H9 (cell line): ENCODE results near the gene PJA2. TPM values are rescaled to one million over a fixed set of nuclear protein-coding genes. Genes with fewer than 3 reads are reported as not detected.

Source experiments
- DNase-seq: peaks from one replicate; pipeline ENCODE4 v3.0.0-alpha.2; 2017
- H2AFZ ChIP-seq: one replicate; pipeline ENCODE4 v1.6.1; 2013; ENCODE audit warnings: mild to moderate bottlenecking, low read length, control low read depth, moderate library complexity
- H2AK5ac ChIP-seq: 2 replicates; pipeline ENCODE4 v1.6.1; 2013; ENCODE audit warnings: low read length, control low read depth, mixed read lengths; ENCODE audit not compliant: insufficient read length
- H2BK120ac ChIP-seq: one replicate; pipeline ENCODE4 v1.6.1; 2013; ENCODE audit warnings: low read depth, mild to moderate bottlenecking, low read length, control low read depth, inconsistent platforms; ENCODE audit not compliant: poor library complexity, severe bottlenecking
- H2BK12ac ChIP-seq: 2 replicates; pipeline ENCODE4 v1.6.1; 2013; ENCODE audit warnings: low read length, control low read depth, mixed read lengths, low read depth; ENCODE audit not compliant: insufficient read length
- H2BK15ac ChIP-seq: 2 replicates; pipeline ENCODE4 v1.6.1; 2013; ENCODE audit warnings: low read depth, low read length, control low read depth
- H2BK20ac ChIP-seq: one replicate; pipeline ENCODE4 v1.6.1; 2013; ENCODE audit warnings: low read depth, mild to moderate bottlenecking, low read length, control low read depth, inconsistent platforms; ENCODE audit not compliant: poor library complexity, severe bottlenecking
- H2BK5ac ChIP-seq: 2 replicates; pipeline ENCODE4 v1.6.1; 2013; ENCODE audit warnings: low read length, control low read depth, mixed read lengths; ENCODE audit not compliant: insufficient read length
- H3K14ac ChIP-seq: 2 replicates; pipeline ENCODE4 v1.6.1; 2013; ENCODE audit warnings: low read length, control low read depth; ENCODE audit not compliant: insufficient read depth
- H3K18ac ChIP-seq: 2 replicates; pipeline ENCODE4 v1.6.1; 2013; ENCODE audit warnings: low read depth, mild to moderate bottlenecking, mixed read lengths, low read length, control low read depth; ENCODE audit not compliant: insufficient read length
- H3K23ac ChIP-seq: 2 replicates; pipeline ENCODE4 v1.6.1; 2013; ENCODE audit warnings: low read length, control low read depth, mixed read lengths, low read depth; ENCODE audit not compliant: insufficient read length
- H3K23me2 ChIP-seq: 2 replicates; pipeline ENCODE4 v1.6.1; 2013; ENCODE audit warnings: low read depth, mild to moderate bottlenecking, mixed read lengths, low read length, control low read depth; ENCODE audit not compliant: insufficient read length, poor library complexity, severe bottlenecking
- H3K27ac ChIP-seq: 2 replicates; pipeline ENCODE4 v1.5.1; 2013; ENCODE audit warnings: low read length, control low read depth, mixed read lengths, low read depth; ENCODE audit not compliant: insufficient read length
- H3K27me3 ChIP-seq: 2 replicates; pipeline ENCODE4 v1.6.1; 2013; ENCODE audit warnings: low read length, control low read depth, inconsistent platforms; ENCODE audit not compliant: insufficient read depth
- H3K4ac ChIP-seq: 2 replicates; pipeline ENCODE4 v1.6.1; 2013; ENCODE audit warnings: low read depth, mild to moderate bottlenecking, control low read depth, inconsistent platforms, low read length, moderate library complexity
- H3K4me1 ChIP-seq: 2 replicates; pipeline ENCODE4 v1.6.1; 2013; ENCODE audit warnings: low read length, control low read depth, inconsistent platforms; ENCODE audit not compliant: insufficient read depth
- H3K4me2 ChIP-seq: 2 replicates; pipeline ENCODE4 v1.6.1; 2013; ENCODE audit warnings: low read length, control low read depth, mixed read lengths; ENCODE audit not compliant: insufficient read length, insufficient read depth
- H3K56ac ChIP-seq: 2 replicates; pipeline ENCODE4 v1.6.1; 2013; ENCODE audit warnings: low read depth, mild to moderate bottlenecking, mixed read lengths, low read length, control low read depth; ENCODE audit not compliant: insufficient read length
- H3K79me1 ChIP-seq: 2 replicates; pipeline ENCODE4 v1.6.1; 2013; ENCODE audit warnings: low read depth, mild to moderate bottlenecking, moderate library complexity, low read length, control low read depth, inconsistent platforms; ENCODE audit not compliant: insufficient read depth, poor library complexity, severe bottlenecking
- H3K79me2 ChIP-seq: 2 replicates; pipeline ENCODE4 v1.6.1; 2013; ENCODE audit warnings: low read length, control low read depth, inconsistent platforms; ENCODE audit not compliant: insufficient read depth
- H3K9ac ChIP-seq: 2 replicates; pipeline ENCODE4 v1.6.1; 2013; ENCODE audit warnings: low read length, control low read depth, mixed read lengths; ENCODE audit not compliant: insufficient read length; ENCODE audit errors: extremely low read depth
- H3K9me3 ChIP-seq: one replicate; pipeline ENCODE4 v1.6.1; 2013; ENCODE audit warnings: low read depth, low read length, inconsistent platforms; ENCODE audit not compliant: control insufficient read depth
- H3T11ph ChIP-seq: one replicate; pipeline ENCODE4 v1.6.1; 2013; ENCODE audit warnings: mild to moderate bottlenecking, low read length, control low read depth, inconsistent platforms
- H4K20me1 ChIP-seq: one replicate; pipeline ENCODE4 v1.6.1; 2013; ENCODE audit not compliant: control insufficient read depth, insufficient read length, insufficient read depth
- H4K5ac ChIP-seq: 2 replicates; pipeline ENCODE4 v1.6.1; 2013; ENCODE audit warnings: low read depth, mild to moderate bottlenecking, mixed read lengths, low read length, control low read depth; ENCODE audit not compliant: insufficient read length
- H4K8ac ChIP-seq: replicated peaks from 2 replicates; pipeline ENCODE4 v1.6.1; 2013; ENCODE audit warnings: low read length, control low read depth, mixed read lengths, low read depth; ENCODE audit not compliant: insufficient read length
- H4K91ac ChIP-seq: 2 replicates; pipeline ENCODE4 v1.6.1; 2013; ENCODE audit warnings: low read depth, mild to moderate bottlenecking, moderate library complexity, mixed read lengths, low read length, control low read depth; ENCODE audit not compliant: insufficient read length
- H3K27ac Mint-ChIP-seq, 3 experiments: 2 replicates in 2 of 3; 3 replicates in 1 of 3; pipeline ENCODE4 v1.8.0; 2020 to 2021; ENCODE audit warnings: mixed read lengths in 3 of 3, mild to moderate bottlenecking in 1 of 3, moderate library complexity in 1 of 3
- H3K27me3 Mint-ChIP-seq: 2 replicates; pipeline ENCODE4 v1.8.0; 2021; ENCODE audit warnings: low read depth, mild to moderate bottlenecking, moderate library complexity, mixed read lengths
- H3K36me3 Mint-ChIP-seq, 3 experiments: 2 replicates in 2 of 3; 3 replicates in 1 of 3; pipeline ENCODE4 v1.8.0; 2020 to 2021; ENCODE audit warnings: low read depth in 3 of 3, mixed read lengths in 3 of 3; ENCODE audit not compliant: insufficient read depth in 1 of 3
- H3K4me1 Mint-ChIP-seq, 2 experiments: 2 replicates each; pipeline ENCODE4 v1.8.0; 2020; ENCODE audit warnings: mixed read lengths in 2 of 2
- H3K4me3 Mint-ChIP-seq, 2 experiments: 2 replicates in 1 of 2; 3 replicates in 1 of 2; pipeline ENCODE4 v1.8.0; 2020 to 2021; ENCODE audit warnings: mild to moderate bottlenecking in 2 of 2, mixed read lengths in 2 of 2, moderate library complexity in 1 of 2
- H3K9me3 Mint-ChIP-seq, 2 experiments: 2 replicates in 1 of 2; 3 replicates in 1 of 2; pipeline ENCODE4 v1.8.0; 2020; ENCODE audit warnings: mild to moderate bottlenecking in 2 of 2, mixed read lengths in 2 of 2, moderate library complexity in 1 of 2
- total RNA-seq: library from RNA; stranded (reverse); gene quantifications from 2 replicates; pipeline ENCODE4 v1.2.1, GENCODE V29; 2021
- TF ChIP-seq, protein P1 (sequence below): fragments of 200-600 bp; sonication (generic); conservative IDR thresholded peaks from 3 replicates; pipeline ENCODE4 v1.8.0; 2021; ENCODE audit warnings: antibody characterized with exemption, mild to moderate bottlenecking

Gene PJA2
- total RNA-seq, 1 experiment from 2014 or later = 41.5 TPM

DNA sequence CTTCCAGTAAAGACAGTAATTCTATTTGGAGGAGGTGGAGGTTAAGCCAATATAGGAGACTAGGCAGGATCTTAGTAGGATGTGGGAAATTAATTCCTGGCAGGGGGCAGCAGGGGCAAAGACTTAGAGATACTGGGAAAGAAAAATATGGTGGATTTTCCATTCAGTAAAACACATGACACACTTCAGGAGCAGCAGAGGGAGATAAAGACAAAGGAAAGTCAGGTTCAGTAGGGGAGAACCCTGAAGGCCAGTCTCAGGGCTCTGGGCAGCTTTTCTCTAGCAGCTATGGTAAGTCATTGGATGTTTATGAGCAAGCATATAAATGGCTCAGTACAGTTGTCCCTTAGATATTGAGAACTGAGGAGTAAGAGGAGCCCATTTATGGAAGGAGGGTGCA, 105.5 kb downstream of the PJA2 start:
- Histone ChIP-seq H3K4me2 (no peak overlapping the region), H2BK12ac (no peak overlapping the region), H2BK15ac (no peak overlapping the region), H2BK120ac (no peak overlapping the region), H3K18ac (no peak overlapping the region), H4K91ac (no peak overlapping the region), H3K14ac (no peak overlapping the region), H2BK20ac (no peak overlapping the region), H3T11ph (no peak overlapping the region), H3K79me2 (no peaks in the 10 kb centered on the region), H3K56ac (no peak overlapping the region), H2AFZ (no peak overlapping the region), H3K27ac (no peak overlapping the region), H2AK5ac (no peak overlapping the region), H3K4ac (no peak overlapping the region), H3K27me3 (no peaks in the 10 kb centered on the region), H3K4me1 (no peaks in the 10 kb centered on the region), H2BK5ac (no peak overlapping the region), H3K9ac (no peak overlapping the region), H4K8ac (no peak overlapping the region), H3K9me3 (no peaks in the 10 kb centered on the region), H4K20me1 (no peaks in the 10 kb centered on the region), H3K79me1 (no peaks in the 10 kb centered on the region), H4K5ac (no peak overlapping the region), H3K23ac (no peak overlapping the region), H3K23me2 (no peaks in the 10 kb centered on the region)
- H3K4me3 Mint-ChIP-seq = no peak overlapping the region
- no peak overlapping the region for H3K27ac Mint-ChIP-seq
- H3K9me3 Mint-ChIP-seq = no peaks in the 10 kb centered on the region
- TF ChIP-seq, protein P1, sequence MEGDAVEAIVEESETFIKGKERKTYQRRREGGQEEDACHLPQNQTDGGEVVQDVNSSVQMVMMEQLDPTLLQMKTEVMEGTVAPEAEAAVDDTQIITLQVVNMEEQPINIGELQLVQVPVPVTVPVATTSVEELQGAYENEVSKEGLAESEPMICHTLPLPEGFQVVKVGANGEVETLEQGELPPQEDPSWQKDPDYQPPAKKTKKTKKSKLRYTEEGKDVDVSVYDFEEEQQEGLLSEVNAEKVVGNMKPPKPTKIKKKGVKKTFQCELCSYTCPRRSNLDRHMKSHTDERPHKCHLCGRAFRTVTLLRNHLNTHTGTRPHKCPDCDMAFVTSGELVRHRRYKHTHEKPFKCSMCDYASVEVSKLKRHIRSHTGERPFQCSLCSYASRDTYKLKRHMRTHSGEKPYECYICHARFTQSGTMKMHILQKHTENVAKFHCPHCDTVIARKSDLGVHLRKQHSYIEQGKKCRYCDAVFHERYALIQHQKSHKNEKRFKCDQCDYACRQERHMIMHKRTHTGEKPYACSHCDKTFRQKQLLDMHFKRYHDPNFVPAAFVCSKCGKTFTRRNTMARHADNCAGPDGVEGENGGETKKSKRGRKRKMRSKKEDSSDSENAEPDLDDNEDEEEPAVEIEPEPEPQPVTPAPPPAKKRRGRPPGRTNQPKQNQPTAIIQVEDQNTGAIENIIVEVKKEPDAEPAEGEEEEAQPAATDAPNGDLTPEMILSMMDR = no peak
- no peaks in the 10 kb centered on the region for H3K36me3 Mint-ChIP-seq
- DNase-seq = no peak
- H3K4me1 Mint-ChIP-seq = peaks cover 1 to 7% of the 10 kb centered on the region in 2 experiments
- no peaks in the 10 kb centered on the region; the same call in 1 of the 2 replicates for H3K27me3 Mint-ChIP-seq
